Upper lobe of right lung (tissue), 1 donor: ENCODE data around the gene POTEM. TPM values are rescaled to one million over a fixed set of nuclear protein-coding genes. Genes with fewer than 3 reads are reported as not detected.
"Not testable (repeated sequence)": the region's sequence is repeated elsewhere in the genome, so short reads cannot be mapped to it uniquely, and the experiment has no call there.

Experiments used
- ATAC-seq: fragments of 200-7000 bp; cut with Tn5 transposase; one replicate; pipeline ENCODE4 v1.9.1; 2020; ENCODE audit warnings: mild to moderate bottlenecking, moderate library complexity
- DNase-seq: peaks from one replicate; pipeline ENCODE4 v3.0.0-alpha.2; 2020
- H3K27ac ChIP-seq: fragments of 200-600 bp; one replicate; pipeline ENCODE4 v1.8.0; 2022
- H3K27me3 ChIP-seq: fragments of 200-600 bp; one replicate; pipeline ENCODE4 v1.8.0; 2022; ENCODE audit warnings: mild to moderate bottlenecking
- H3K36me3 ChIP-seq: fragments of 200-600 bp; one replicate; pipeline ENCODE4 v1.8.0; 2022
- H3K4me1 ChIP-seq: fragments of 200-600 bp; one replicate; pipeline ENCODE4 v1.8.0; 2022
- H3K4me3 ChIP-seq: fragments of 200-600 bp; one replicate; pipeline ENCODE4 v1.8.0; 2022; ENCODE audit warnings: mild to moderate bottlenecking
- H3K9me3 ChIP-seq: fragments of 200-600 bp; one replicate; pipeline ENCODE4 v1.8.0; 2022
- intact Hi-C: fragments of 100-400 bp; cut with DNase I; formaldehyde crosslinking; loops from one replicate; pipeline ENCODE4 v1.11.0; 2022
- long read RNA-seq: library from polyadenylated mRNA; unstranded; transcript quantifications from one replicate; pipeline ENCODE4 v2.0.0, GENCODE V29; 2021
- total RNA-seq: library from RNA; stranded (reverse); fragmentation: NEBNext Ultra II Directional; extraction: Animal tissue kit (Norgen Biotek cat#: 25700); gene quantifications from one replicate; pipeline ENCODE4 v1.2.1, GENCODE V29; 2021
- donor health status: DM: no; HTN: yes; CAD: no; lungs with severe emphysema.

POTEM gene
- total RNA-seq, result not detected
- long read RNA-seq, result 0 reads

GRCh38 chr14:18967134-18967533 is at the start of gene POTEM:
Gene POTEM, plus strand, starts transcription at chr14:18967434. Its CDS starts 52 bp downstream, at chr14:18967486.
- H3K9me3 ChIP-seq, H3K36me3 ChIP-seq, DNase-seq, H3K4me3 ChIP-seq, H3K27me3 ChIP-seq, H3K4me1 ChIP-seq, intact Hi-C loops, H3K27ac ChIP-seq, ATAC-seq: not testable (repeated sequence)

- DNase-seq, H3K9me3 ChIP-seq, H3K27me3 ChIP-seq, ATAC-seq, intact Hi-C loops, H3K36me3 ChIP-seq, H3K4me3 ChIP-seq, H3K4me1 ChIP-seq, H3K27ac ChIP-seq: not testable (repeated sequence)
These were observed 48.9 kb upstream of the POTEM start for GRCh38 chr14:18918345-18918744.

GRCh38 chr14:18920052-18920451 is 47.2 kb upstream of the POTEM start:
- H3K4me3 ChIP-seq, H3K27me3 ChIP-seq, H3K9me3 ChIP-seq, H3K27ac ChIP-seq, H3K36me3 ChIP-seq, intact Hi-C loops, DNase-seq, H3K4me1 ChIP-seq: not testable (repeated sequence)
- ATAC-seq, result peak; percentile 15

- DNase-seq (peak; percentile 20), ATAC-seq (peak; percentile 14)
- H3K27me3 ChIP-seq, intact Hi-C loops, H3K4me1 ChIP-seq, H3K9me3 ChIP-seq, H3K36me3 ChIP-seq, H3K27ac ChIP-seq, H3K4me3 ChIP-seq: not testable (repeated sequence)
These were observed 46.1 kb upstream of the POTEM start for GRCh38 chr14:18921055-18921701.

- H3K27me3 ChIP-seq, H3K27ac ChIP-seq, H3K4me1 ChIP-seq, H3K36me3 ChIP-seq, intact Hi-C loops, DNase-seq, H3K4me3 ChIP-seq, H3K9me3 ChIP-seq, ATAC-seq: not testable (repeated sequence)
These were observed 30.4 kb upstream of the POTEM start for GRCh38 chr14:18936848-18937247.

- H3K4me3 ChIP-seq, H3K27me3 ChIP-seq, H3K27ac ChIP-seq, H3K4me1 ChIP-seq, intact Hi-C loops, H3K36me3 ChIP-seq, DNase-seq, H3K9me3 ChIP-seq: not testable (repeated sequence)
- ATAC-seq, result peak; percentile 60
These were observed 28.5 kb upstream of the POTEM start for GRCh38 chr14:18938733-18939132.

GRCh38 chr14:18949939-18950338 is 17.3 kb upstream of the POTEM start:
- not testable (repeated sequence) for DNase-seq

GRCh38 chr14:18953085-18953484 is 14.1 kb upstream of the POTEM start:
- H3K4me3 ChIP-seq, H3K4me1 ChIP-seq, H3K27ac ChIP-seq, H3K27me3 ChIP-seq, intact Hi-C loops, H3K9me3 ChIP-seq, H3K36me3 ChIP-seq: not testable (repeated sequence)
- ATAC-seq (peak; percentile 53), DNase-seq (peak; percentile 63)

More at GRCh38 chr14:18949939-18950338, 17.3 kb upstream of the POTEM start:
- H3K27me3 ChIP-seq, H3K36me3 ChIP-seq, ATAC-seq, H3K4me3 ChIP-seq, intact Hi-C loops, H3K27ac ChIP-seq, H3K4me1 ChIP-seq, H3K9me3 ChIP-seq: not testable (repeated sequence)

GRCh38 chr14:18955816-18956215 is 11.4 kb upstream of the POTEM start:
- intact Hi-C loops, H3K36me3 ChIP-seq, H3K9me3 ChIP-seq, ATAC-seq, DNase-seq, H3K27ac ChIP-seq, H3K4me3 ChIP-seq, H3K4me1 ChIP-seq, H3K27me3 ChIP-seq: not testable (repeated sequence)

- H3K27ac ChIP-seq, H3K4me1 ChIP-seq, H3K4me3 ChIP-seq, H3K27me3 ChIP-seq, ATAC-seq, DNase-seq, H3K9me3 ChIP-seq, H3K36me3 ChIP-seq, intact Hi-C loops: not testable (repeated sequence)
These were observed 5.7 kb upstream of the POTEM start for GRCh38 chr14:18961576-18961975.

GRCh38 chr14:18962143-18962542 is 5.1 kb upstream of the POTEM start:
- H3K4me1 ChIP-seq, H3K27ac ChIP-seq, intact Hi-C loops, H3K36me3 ChIP-seq, H3K4me3 ChIP-seq, H3K27me3 ChIP-seq, H3K9me3 ChIP-seq, ATAC-seq, DNase-seq: not testable (repeated sequence)

GRCh38 chr14:18963276-18963675 is 4.0 kb upstream of the POTEM start:
- intact Hi-C loops, H3K27me3 ChIP-seq, H3K4me1 ChIP-seq, H3K9me3 ChIP-seq, H3K27ac ChIP-seq, H3K36me3 ChIP-seq, H3K4me3 ChIP-seq: not testable (repeated sequence)
- DNase-seq (peak; percentile 45), ATAC-seq (peak; percentile 42)

- intact Hi-C loops, H3K36me3 ChIP-seq, DNase-seq, H3K4me3 ChIP-seq, H3K27ac ChIP-seq, H3K4me1 ChIP-seq, H3K9me3 ChIP-seq, H3K27me3 ChIP-seq: not testable (repeated sequence)
- ATAC-seq, result peak; percentile 36
These were observed 2.4 kb upstream of the POTEM start for GRCh38 chr14:18964878-18965277.

GRCh38 chr14:19002566-19002965 is 35.3 kb downstream of the POTEM start:
- H3K4me1 ChIP-seq, DNase-seq, H3K4me3 ChIP-seq, intact Hi-C loops, H3K36me3 ChIP-seq, H3K27me3 ChIP-seq, H3K27ac ChIP-seq, H3K9me3 ChIP-seq, ATAC-seq: not testable (repeated sequence)

GRCh38 chr14:19006490-19006889 is 39.3 kb downstream of the POTEM start:
- H3K4me3 ChIP-seq, H3K36me3 ChIP-seq, intact Hi-C loops, H3K9me3 ChIP-seq, H3K27ac ChIP-seq, H3K4me1 ChIP-seq, DNase-seq, H3K27me3 ChIP-seq: not testable (repeated sequence)
- peak; percentile 32 for ATAC-seq
